Upper lobe of left lung (tissue), 6 donors: ENCODE measurements around the gene ARL3. TPM values are rescaled to one million over a fixed set of nuclear protein-coding genes. Genes with fewer than 3 reads are reported as not detected.

Experiments
- ATAC-seq, 2 donors: fragments of 200-7000 bp; cut with Tn5 transposase; one replicate each; pipeline ENCODE4 v1.9.1; 2022; ENCODE audit warnings: mild to moderate bottlenecking in 2 of 2, moderate library complexity in 2 of 2; ENCODE audit not compliant: low FRiP score in 2 of 2
- DNase-seq, 2 donors: peaks; one replicate each; pipeline ENCODE4 v3.0.0-alpha.2; 2019 to 2020
- H3K27ac ChIP-seq, 4 donors: fragments of 200-600 bp; sonication (generic); one replicate each; pipeline ENCODE4 v1.5.1; 2016 to 2019
- H3K27me3 ChIP-seq, 4 donors: fragments of 200-600 bp; sonication (generic); one replicate each; pipeline ENCODE4 v1.5.1; 2017 to 2019
- H3K36me3 ChIP-seq, 4 donors: fragments of 200-600 bp; sonication (generic); one replicate each; pipeline ENCODE4 v1.5.1; 2016 to 2019
- H3K4me1 ChIP-seq, 4 donors: fragments of 200-600 bp; sonication (generic); one replicate each; pipeline ENCODE4 v1.5.1; 2018 to 2019
- H3K4me3 ChIP-seq, 4 donors: fragments of 200-600 bp; sonication (generic); one replicate each; pipeline ENCODE4 v1.5.1; 2017 to 2019; ENCODE audit warnings: mild to moderate bottlenecking in 2 of 4, moderate library complexity in 1 of 4
- H3K9me3 ChIP-seq, 4 donors: fragments of 200-600 bp; sonication (generic); one replicate each; pipeline ENCODE4 v1.5.1; 2018 to 2019
- CTCF ChIP-seq, 6 experiments: fragments of 450-650 bp in 4 of 6; fragments of 200-600 bp in 2 of 6; sonication (generic) in 2 of 6; IDR thresholded peaks; one replicate each; pipeline ENCODE4 v1.5.1; 2016 to 2019; ENCODE audit warnings: antibody characterized with exemption in 6 of 6
- EP300 ChIP-seq, 4 donors: sonication (generic); formaldehyde crosslinking; IDR thresholded peaks; one replicate each; pipeline ENCODE4 v1.5.1; 2017; ENCODE audit warnings: antibody characterized with exemption in 4 of 4, control low read depth in 2 of 4
- POLR2A ChIP-seq, 4 donors: fragments of 450-650 bp; IDR thresholded peaks; one replicate each; pipeline ENCODE4 v1.5.1; 2016 to 2017; ENCODE audit warnings: antibody characterized with exemption in 4 of 4, mild to moderate bottlenecking in 2 of 4
- POLR2AphosphoS5 ChIP-seq, 2 donors: sonication (generic); formaldehyde crosslinking; IDR thresholded peaks; one replicate each; pipeline ENCODE4 v1.5.1; 2017; ENCODE audit warnings: antibody characterized with exemption in 2 of 2
- WGBS, 2 donors: methylation state at CpG; one replicate each; pipeline ENCODE4 v1.1.5; 2017 to 2018; 5-methylcytosine and 5-hydroxymethylcytosine counted together
- total RNA-seq, 6 donors: library from RNA; depleted of rRNA in 4 of 6; stranded (reverse); fragments of >200 nt in 4 of 6; gene quantifications; one replicate each; pipeline versions ENCODE4 v1.1.0 to v1.2.1, GENCODE V29; 2016 to 2021
- donor health status: DM: no; HTN: no; CAD: no; lungs with moderate emphysema.
- donor health status: DM: no; HTN: yes; CAD: no; lungs with severe emphysema.

Gene ARL3
- total RNA-seq, 6 donors from 2014 or later, result 4.6 to 7.9 (median 6.4) TPM

DNA sequence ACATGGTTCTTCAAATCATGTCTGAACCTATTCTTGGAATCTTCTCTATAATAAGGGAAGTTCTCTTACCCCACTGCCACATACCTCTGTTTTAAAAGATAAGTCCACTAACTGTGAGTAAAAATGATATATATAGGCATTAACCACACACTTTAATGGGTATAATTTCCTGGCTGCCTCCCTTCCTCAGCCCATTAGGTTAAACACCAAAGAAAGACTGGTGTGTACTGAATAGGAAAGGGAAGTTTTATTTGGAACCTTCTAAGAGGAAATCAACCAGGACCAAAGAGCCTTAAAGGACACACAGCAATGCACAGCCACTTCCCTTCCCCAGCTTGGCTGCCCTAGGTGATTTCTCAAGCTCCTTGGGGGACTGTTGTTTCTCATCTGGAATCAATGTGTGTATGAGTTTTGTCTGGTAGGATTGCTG lies 24.5 kb upstream of the ARL3 start:
- TF ChIP-seq EP300 (IDR thresholded peaks at IDR 0.05), result no peak
- no peak for TF ChIP-seq POLR2AphosphoS5 (IDR thresholded peaks at IDR 0.05)
- TF ChIP-seq CTCF (IDR thresholded peaks at IDR 0.05), result no peak
- TF ChIP-seq POLR2A (IDR thresholded peaks at IDR 0.05), result no peak
- Histone ChIP-seq H3K27ac (peak overlapping the region; percentile 22 to 50 (median 36)), H3K9me3 (no peaks in the 10 kb centered on the region), H3K36me3 (peaks cover 0 to 4% (median 0%) of the 10 kb centered on the region in 4 donors), H3K27me3 (no peaks in the 10 kb centered on the region), H3K4me3 (no peak overlapping the region), H3K4me1 (peaks cover 13 to 26% (median 16%) of the 10 kb centered on the region in 4 donors)
- ATAC-seq, result no peak
- no peak for DNase-seq

GRCh38 chr10:102735065-102735562 lies 20.9 kb upstream of the ARL3 start:
- WGBS, 2 donors, result 74 to 82% methylated on average over 9 of the region's 9 CpGs

GRCh38 chr10:102732661-102733060 lies 18.5 kb upstream of the ARL3 start:
- Histone ChIP-seq H3K36me3 (peaks cover 0 to 13% (median 4%) of the 10 kb centered on the region in 4 donors), H3K4me1 (peaks cover 3 to 8% (median 6%) of the 10 kb centered on the region in 4 donors), H3K27me3 (no peaks in the 10 kb centered on the region), H3K4me3 (no peak overlapping the region), H3K9me3 (no peaks in the 10 kb centered on the region), H3K27ac (no peak overlapping the region)
- no peak for ATAC-seq
- WGBS, 2 donors, result 43 to 89% methylated on average over 1 of the region's 1 CpG
- no peak for TF ChIP-seq CTCF (IDR thresholded peaks at IDR 0.05)
- TF ChIP-seq POLR2A (IDR thresholded peaks at IDR 0.05), result no peak
- no peak for TF ChIP-seq POLR2AphosphoS5 (IDR thresholded peaks at IDR 0.05)
- no peak for TF ChIP-seq EP300 (IDR thresholded peaks at IDR 0.05)
- no peak for DNase-seq

More at GRCh38 chr10:102735065-102735562, 20.9 kb upstream of the ARL3 start:
- no peak for TF ChIP-seq POLR2AphosphoS5 (IDR thresholded peaks at IDR 0.05)
- no peak for TF ChIP-seq POLR2A (IDR thresholded peaks at IDR 0.05)
- TF ChIP-seq CTCF (IDR thresholded peaks at IDR 0.05), result no peak
- TF ChIP-seq EP300 (IDR thresholded peaks at IDR 0.05), result no peak
- H3K4me3 ChIP-seq, result no peak overlapping the region
- H3K9me3 ChIP-seq, result no peaks in the 10 kb centered on the region
- H3K4me1 ChIP-seq, result peaks cover 6 to 21% (median 11%) of the 10 kb centered on the region in 4 donors
- peak in 1 of 2 donors; percentile 88 for ATAC-seq
- H3K27me3 ChIP-seq, result no peaks in the 10 kb centered on the region
- H3K27ac ChIP-seq, result no peak overlapping the region
- no peak for DNase-seq
- H3K36me3 ChIP-seq, result peaks cover 0 to 13% (median 4%) of the 10 kb centered on the region in 4 donors

DNA sequence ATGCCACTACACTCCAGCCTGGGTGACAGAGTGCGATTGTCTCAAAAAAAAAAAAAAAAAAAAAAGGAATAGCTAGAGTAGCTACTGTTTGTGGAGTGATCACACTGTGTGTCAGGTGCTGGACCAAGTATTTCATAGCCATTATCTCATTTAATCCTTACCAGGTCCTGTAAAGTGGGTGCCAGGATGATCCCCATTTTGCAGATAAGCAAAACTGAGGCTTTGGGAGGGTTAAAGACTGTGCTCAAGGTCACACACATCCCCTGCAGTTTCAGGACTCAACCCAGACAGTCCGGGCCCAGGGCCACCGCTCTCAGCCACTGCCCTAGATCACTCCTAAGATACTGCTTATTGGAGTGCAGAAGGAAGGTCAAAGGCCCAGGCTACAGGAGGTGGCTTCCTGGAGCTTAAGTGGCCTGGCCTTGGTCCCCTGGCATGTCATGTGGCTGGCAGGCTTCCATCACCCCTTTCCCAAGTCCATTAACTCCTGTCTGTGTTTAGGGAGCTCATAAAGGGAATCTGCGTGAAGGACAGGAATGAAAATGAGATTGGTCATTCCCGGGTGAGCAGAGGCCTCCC lies 17.1 kb upstream of the ARL3 start:
- Histone ChIP-seq H3K4me1 (peaks cover 3 to 8% (median 6%) of the 10 kb centered on the region in 4 donors), H3K9me3 (no peaks in the 10 kb centered on the region), H3K27me3 (no peaks in the 10 kb centered on the region), H3K4me3 (no peak overlapping the region), H3K36me3 (peaks cover 0 to 16% (median 5%) of the 10 kb centered on the region in 4 donors), H3K27ac (no peak overlapping the region)
- no peak for TF ChIP-seq CTCF (IDR thresholded peaks at IDR 0.05)
- no peak for TF ChIP-seq POLR2AphosphoS5 (IDR thresholded peaks at IDR 0.05)
- no peak for TF ChIP-seq EP300 (IDR thresholded peaks at IDR 0.05)
- TF ChIP-seq POLR2A (IDR thresholded peaks at IDR 0.05), result no peak
- no peak for DNase-seq
- 77% methylated on average over 5 of the region's 5 CpGs for WGBS, 2 donors
- no peak for ATAC-seq
